ENCODE measurements around the gene PLCXD3.
"Not testable (repeated sequence)": the region's sequence is repeated elsewhere in the genome, so short reads cannot be mapped to it uniquely, and the experiment has no call there.

PLCXD3 gene

GRCh38 chr5:41338136-41338675 lies 172.2 kb downstream of the PLCXD3 start:
- DNase-seq, result no peak

DNA sequence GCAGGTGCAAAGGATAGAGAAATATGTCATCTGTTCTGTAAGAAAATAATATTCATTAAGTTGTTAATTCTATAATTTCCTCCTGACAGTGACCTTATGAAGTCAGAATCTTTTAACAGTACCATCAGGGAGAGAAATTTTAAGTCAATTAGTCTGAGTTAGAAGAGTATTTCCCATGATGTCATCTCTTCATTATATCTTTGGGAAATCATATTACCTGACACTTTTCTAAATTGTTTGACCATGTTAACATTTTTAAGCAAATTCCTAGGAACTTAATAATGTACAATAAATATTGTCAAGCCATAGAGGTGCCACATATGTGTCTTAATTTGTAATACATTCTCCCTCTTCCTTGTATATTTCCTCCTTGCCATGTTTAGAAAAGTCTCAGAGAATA lies 172.7 kb downstream of the PLCXD3 start:
- no peak for DNase-seq

GRCh38 chr5:41337216-41337615 lies 173.2 kb downstream of the PLCXD3 start:
- no peak for DNase-seq

GRCh38 chr5:41336471-41336870 lies 173.9 kb downstream of the PLCXD3 start:
- no peak for DNase-seq

- no peak for DNase-seq
Observed at GRCh38 chr5:41335596-41336181, 174.7 kb downstream of the PLCXD3 start.

DNA sequence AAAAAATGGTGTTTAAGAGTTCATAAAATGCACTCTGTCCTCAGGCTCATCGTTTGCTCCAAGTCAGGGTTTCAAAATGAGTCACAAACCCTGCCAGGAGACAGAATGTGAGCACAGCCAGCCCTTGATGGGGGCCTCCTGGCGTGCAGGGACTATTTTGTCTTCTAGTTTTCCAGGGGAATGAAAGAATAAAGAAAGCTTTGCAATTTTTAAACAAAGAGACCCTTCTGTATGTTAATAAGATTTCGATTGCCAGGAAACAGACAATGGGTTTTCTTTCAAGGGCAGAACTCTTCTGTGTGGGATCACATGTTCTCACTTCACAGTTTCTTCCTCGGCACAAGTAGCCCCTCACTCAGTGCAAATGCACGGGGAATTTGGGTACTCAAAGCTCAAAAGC lies 175.6 kb downstream of the PLCXD3 start:
- DNase-seq, result peak; percentile 27

DNA sequence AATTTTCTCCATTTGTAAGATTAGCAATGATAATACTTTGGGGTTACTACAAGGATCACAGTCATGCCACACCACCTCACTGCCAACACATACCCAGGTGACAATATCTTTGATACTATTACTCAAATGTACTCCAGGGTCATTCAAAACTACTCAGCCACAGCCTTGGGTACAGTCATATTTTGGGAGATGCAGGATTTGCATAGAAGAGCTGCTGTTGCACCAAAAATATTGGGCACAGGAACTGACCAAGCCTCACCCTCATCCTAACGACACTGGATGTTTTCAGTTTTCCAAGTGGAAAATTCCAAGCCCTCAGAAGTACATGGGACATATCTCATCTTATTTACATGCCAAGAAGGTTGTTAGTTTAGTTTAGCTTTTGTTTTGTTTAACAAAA lies 176.2 kb downstream of the PLCXD3 start:
- DNase-seq, result no peak

- no peak for DNase-seq
Observed at GRCh38 chr5:41325074-41325473, 185.3 kb downstream of the PLCXD3 start.

DNA sequence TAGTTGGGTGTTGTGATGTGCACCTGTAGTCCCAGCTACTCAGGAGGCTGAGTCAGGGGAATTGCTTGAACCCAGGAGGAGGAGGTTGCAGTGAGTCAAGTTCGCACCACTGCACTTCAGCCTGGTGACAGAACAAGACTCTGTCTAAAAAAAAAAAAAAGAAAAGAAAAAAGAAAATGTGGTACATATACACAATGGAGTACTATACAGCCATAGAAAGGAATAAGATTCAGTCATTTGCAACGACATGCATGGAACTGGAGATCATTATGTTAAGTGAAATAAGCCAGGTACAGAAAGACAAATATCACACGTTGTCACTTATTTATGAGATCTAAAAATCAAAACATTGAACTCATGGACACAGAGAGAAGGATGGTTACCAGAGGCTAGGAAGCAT lies 187.6 kb downstream of the PLCXD3 start:
- DNase-seq, result not testable (repeated sequence)

DNA sequence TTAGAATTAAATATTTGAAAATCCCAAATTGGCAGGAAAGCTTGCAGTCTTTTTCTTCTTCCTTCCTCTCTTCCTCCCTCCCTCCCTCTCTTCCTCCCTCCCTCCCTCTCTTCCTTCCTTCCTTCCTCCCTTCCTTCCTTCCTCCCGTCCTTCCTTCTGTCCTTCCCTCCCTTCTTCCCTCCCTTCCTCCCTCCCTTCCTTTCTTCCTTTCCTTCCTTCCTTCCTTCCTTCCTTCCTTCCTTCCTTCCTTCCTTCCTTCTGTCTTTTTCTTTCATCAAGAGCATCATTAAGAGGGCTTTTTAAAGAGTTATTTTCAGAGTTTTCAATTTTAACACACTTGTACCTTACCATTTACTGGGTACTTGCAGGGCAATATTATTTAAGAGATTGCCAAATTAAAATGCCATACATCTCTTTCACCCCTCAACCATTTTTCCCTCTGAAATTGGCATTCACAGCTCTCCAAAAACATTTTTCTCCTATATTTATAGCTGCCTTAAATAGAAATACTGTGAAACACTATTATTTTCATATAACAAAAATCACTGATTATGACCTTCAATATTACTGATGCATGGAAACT lies 197.8 kb downstream of the PLCXD3 start:
- no peak for DNase-seq

DNA sequence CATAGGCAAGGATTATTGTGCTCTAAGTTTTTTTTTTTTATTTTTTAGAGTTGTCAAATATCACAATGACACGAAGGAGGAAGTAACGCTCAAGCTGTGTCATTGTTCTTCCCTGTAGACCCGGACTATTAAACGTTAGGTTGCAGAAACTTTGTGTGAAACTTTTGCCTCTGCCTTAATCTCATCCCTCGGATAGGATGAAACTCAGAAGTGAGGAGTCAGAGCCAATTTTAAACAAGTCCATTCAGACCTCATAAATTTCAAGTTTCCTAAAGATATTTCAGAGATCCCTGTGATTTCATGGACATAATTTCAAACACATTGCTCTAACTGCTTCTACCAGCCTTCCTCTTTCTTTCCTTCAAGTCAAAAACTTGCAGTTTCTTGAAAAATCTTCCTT lies 198.3 kb downstream of the PLCXD3 start:
- no peak for DNase-seq

- DNase-seq, result no peak
Observed at GRCh38 chr5:41309275-41309674, 201.1 kb downstream of the PLCXD3 start.

GRCh38 chr5:41306005-41306404 lies 204.4 kb downstream of the PLCXD3 start:
- DNase-seq, result no peak

DNA sequence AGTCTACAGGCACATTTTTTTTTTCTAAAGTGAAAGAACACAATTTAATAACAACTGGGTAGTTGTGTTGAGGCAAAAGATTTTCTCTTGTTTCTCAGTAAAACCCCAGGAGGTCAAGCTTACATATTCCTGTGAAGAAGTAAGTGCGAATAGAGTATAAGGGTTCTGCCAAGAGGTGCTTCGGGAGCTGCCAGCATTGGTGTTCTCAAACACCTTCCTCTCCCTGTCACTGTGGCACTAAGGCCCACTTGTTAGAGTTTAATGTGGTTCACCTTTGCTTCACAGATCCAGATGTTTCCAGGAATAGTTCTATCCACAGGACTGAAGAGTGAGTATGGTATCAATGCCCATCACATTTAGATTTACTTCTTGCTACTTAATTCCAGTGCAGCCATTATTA lies 205.3 kb downstream of the PLCXD3 start:
- DNase-seq, result no peak

DNA sequence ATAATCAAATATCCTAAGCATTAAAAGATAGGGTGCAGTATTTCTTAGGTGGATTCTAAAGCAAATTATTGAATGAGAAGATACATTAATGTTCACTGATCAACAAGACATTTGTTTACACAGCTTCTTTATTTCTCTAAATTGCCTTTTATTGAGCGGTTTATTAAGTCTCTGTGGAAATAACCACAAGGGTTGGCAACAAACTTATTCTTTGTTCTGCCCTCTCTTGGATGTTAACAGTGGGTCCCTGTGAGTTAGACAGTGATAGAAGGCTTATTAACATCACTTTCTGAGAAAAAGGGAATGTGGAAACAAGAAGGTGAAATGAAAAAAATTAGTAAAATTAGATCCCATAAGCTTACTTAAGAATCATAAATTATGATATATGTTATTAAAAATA lies 214.3 kb downstream of the PLCXD3 start:
- no peak for DNase-seq

- DNase-seq, result no peak
Observed at GRCh38 chr5:41291323-41291722, 219.1 kb downstream of the PLCXD3 start.

DNA sequence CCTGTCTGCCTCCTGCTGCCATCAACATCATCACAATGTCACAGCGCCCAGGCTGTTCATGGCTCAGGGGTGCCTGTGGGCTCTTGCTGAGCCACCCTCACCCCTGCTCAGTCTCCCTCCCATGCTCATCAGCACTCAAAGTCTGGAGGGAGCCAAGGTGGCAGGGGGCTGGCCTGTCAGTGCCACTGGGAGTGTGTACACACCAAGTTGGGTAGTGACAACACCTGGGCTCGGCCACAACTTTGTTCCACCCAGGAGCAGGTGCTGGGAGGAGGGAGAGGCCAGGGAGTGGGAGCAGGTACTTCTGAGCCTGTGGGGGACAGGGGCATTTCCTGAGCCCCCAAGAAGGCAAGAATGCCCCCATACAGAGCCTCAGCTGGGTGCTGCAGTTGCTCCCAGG lies 219.6 kb downstream of the PLCXD3 start:
- DNase-seq, result no peak

DNA sequence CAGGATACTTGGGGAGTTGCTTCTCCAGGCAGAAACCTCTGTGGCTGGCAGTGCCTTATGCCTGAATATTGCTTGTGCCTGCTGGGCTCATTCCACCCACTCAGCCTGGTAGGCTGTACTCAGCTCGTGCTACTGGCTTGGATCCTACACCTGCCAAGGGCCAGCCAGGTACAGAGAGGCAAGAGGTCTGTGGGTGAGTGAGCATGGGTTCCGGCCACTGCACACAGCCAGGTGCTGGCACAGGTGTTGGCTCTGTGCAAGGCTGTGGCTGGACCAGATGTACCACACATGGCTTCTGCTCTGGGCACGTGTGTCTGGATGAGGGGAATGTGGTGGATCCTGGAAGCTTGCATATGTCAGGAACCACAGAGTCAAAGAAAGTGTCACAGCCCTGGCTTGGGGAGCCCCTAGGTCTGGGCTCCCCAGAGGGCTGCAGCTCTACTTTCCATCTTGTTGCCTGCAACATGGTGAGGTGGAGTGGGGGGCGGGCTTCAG lies 220.4 kb downstream of the PLCXD3 start:
- DNase-seq, result no peak

GRCh38 chr5:41286696-41287095 lies 223.7 kb downstream of the PLCXD3 start:
- no peak for DNase-seq

DNA sequence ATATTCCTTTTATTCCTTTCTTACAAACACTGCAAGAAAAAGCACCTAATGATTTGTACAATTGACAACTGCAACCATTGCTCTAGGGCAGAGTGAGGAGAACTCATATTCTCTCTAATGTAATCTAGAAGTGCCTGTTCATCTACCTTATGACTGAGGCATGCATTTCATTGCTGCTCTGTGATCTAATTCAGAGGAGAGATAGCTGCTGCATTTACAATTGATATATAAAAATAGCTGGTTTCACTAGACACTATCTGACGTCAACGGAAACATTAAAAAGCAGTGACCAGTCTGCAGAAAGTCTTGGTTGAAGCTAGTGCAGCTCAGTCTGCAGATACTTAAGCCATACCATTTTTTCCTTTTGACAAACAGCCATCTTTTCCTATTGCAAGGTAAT lies 224.2 kb downstream of the PLCXD3 start:
- no peak for DNase-seq

- no peak for DNase-seq
Observed at GRCh38 chr5:41284938-41285337, 225.5 kb downstream of the PLCXD3 start.

- no peak for DNase-seq
Observed at GRCh38 chr5:41281215-41281810, 229.1 kb downstream of the PLCXD3 start.

GRCh38 chr5:41279040-41279439 lies 231.4 kb downstream of the PLCXD3 start:
- DNase-seq, result no peak

GRCh38 chr5:41277476-41278245 lies 232.7 kb downstream of the PLCXD3 start:
- no peak for DNase-seq
